Right lobe of liver (tissue), 6 donors: Measurements from ENCODE around the gene ELOA. TPM values are rescaled to one million over a fixed set of nuclear protein-coding genes. Genes with fewer than 3 reads are reported as not detected.
"Not testable (repeated sequence)": the region's sequence is repeated elsewhere in the genome, so short reads cannot be mapped to it uniquely, and the experiment has no call there.

Experiments
- ATAC-seq, 4 donors: fragments of 200-7000 bp; cut with Tn5 transposase; one replicate each; pipeline ENCODE4 v1.9.1; 2020; ENCODE audit warnings: mild to moderate bottlenecking in 4 of 4, moderate library complexity in 4 of 4
- DNase-seq, 3 donors: peaks; one replicate each; pipeline ENCODE4 v3.0.0-alpha.2; 2020
- H3K27ac ChIP-seq, 3 donors: fragments of 200-600 bp; one replicate each; pipeline ENCODE4 v1.8.0; 2022
- H3K27me3 ChIP-seq, 2 donors: fragments of 200-600 bp; one replicate each; pipeline ENCODE4 v1.8.0; 2022
- H3K36me3 ChIP-seq, 4 donors: fragments of 200-600 bp; sonication (generic) in 1 of 4; one replicate each; pipeline versions ENCODE4 v1.5.1 to v1.8.0; 2017 to 2022; ENCODE audit warnings: control low read depth in 1 of 4
- H3K4me1 ChIP-seq, 4 donors: fragments of 200-600 bp; sonication (generic) in 1 of 4; one replicate each; pipeline versions ENCODE4 v1.5.1 to v1.8.0; 2017 to 2022; ENCODE audit warnings: control low read depth in 1 of 4
- H3K4me3 ChIP-seq, 3 donors: fragments of 200-600 bp; one replicate each; pipeline ENCODE4 v1.8.0; 2022
- H3K9me3 ChIP-seq, 4 donors: fragments of 200-600 bp; sonication (generic) in 1 of 4; one replicate each; pipeline versions ENCODE4 v1.5.1 to v1.8.0; 2017 to 2022; ENCODE audit warnings: control low read depth in 1 of 4
- CTCF ChIP-seq, 4 donors: fragments of 200-600 bp in 3 of 4; fragments of 450-650 bp in 1 of 4; IDR thresholded peaks; one replicate each; pipeline versions ENCODE4 v1.5.1 to v1.8.0; 2016 to 2022; ENCODE audit warnings: antibody characterized with exemption in 4 of 4, mild to moderate bottlenecking in 2 of 4
- POLR2A ChIP-seq: fragments of 450-650 bp; IDR thresholded peaks from one replicate; pipeline ENCODE4 v1.6.1; 2017; ENCODE audit warnings: antibody characterized with exemption, mild to moderate bottlenecking
- WGBS: methylation state at CpG from one replicate; pipeline ENCODE4 v1.1.6; 2018; ENCODE audit warnings: low coverage, low lambda C conversion rate; ENCODE audit not compliant: insufficient coverage; ENCODE audit errors: missing lambda C conversion rate; 5-methylcytosine and 5-hydroxymethylcytosine counted together
- intact Hi-C, 2 donors: fragments of 100-400 bp; cut with DNase I; formaldehyde crosslinking; loops; one replicate each; pipeline versions ENCODE4 v1.11.2 to v1.14.1; 2022
- total RNA-seq, 6 experiments: library from RNA; depleted of rRNA in 2 of 6; stranded (reverse); fragments of >200 nt in 2 of 6; fragmentation: NEBNext Ultra II Directional in 3 of 6; extraction: Animal tissue kit (Norgen Biotek cat#: 25700) in 3 of 6; gene quantifications; one replicate each; pipeline versions ENCODE4 v1.1.0 to v1.2.4, GENCODE V29; 2016 to 2023
- donor health status: DM: no; HTN: yes; CAD: no.
- donor health status: DM: no; HTN: no; CAD: no.
- donor health status: DM: no; HTN: no; CAD: no.
- donor health status: DM: no; HTN: yes; CAD: no.
- donor health status: DM: no; HTN: yes; CAD: no.

ELOA gene
- total RNA-seq, 6 experiments from 2014 or later = 21.1 to 42.2 (median 36.1) TPM

GRCh38 chr1:23792151-23792945 is 49.1 kb downstream of the ELOA start:
- H3K4me1 ChIP-seq = peaks cover 0 to 4% (median 0%) of the 10 kb centered on the region in 4 donors
- ATAC-seq (no peak), DNase-seq (no peak)
- TF ChIP-seq CTCF (IDR thresholded peaks at IDR 0.05) (no peak), POLR2A (no peak)
- H3K27me3 ChIP-seq = no peaks in the 10 kb centered on the region
- H3K36me3 ChIP-seq = peaks cover 0 to 23% (median 4%) of the 10 kb centered on the region in 4 donors
- no peak overlapping the region for H3K27ac ChIP-seq
- intact Hi-C loops = no loop called here
- peak overlapping the region in 1 of 3 donors; percentile 64 for H3K4me3 ChIP-seq
- peaks cover 0 to 2% (median 0%) of the 10 kb centered on the region in 4 donors for H3K9me3 ChIP-seq
- 60% methylated on average over 1 of the region's 19 CpGs for WGBS

- Histone ChIP-seq H3K36me3 (peaks cover 0 to 23% (median 2%) of the 10 kb centered on the region in 4 donors), H3K27ac (no peak overlapping the region), H3K9me3 (peaks cover 0 to 2% (median 0%) of the 10 kb centered on the region in 4 donors), H3K27me3 (no peaks in the 10 kb centered on the region), H3K4me3 (no peak overlapping the region), H3K4me1 (peaks cover 0 to 4% (median 0%) of the 10 kb centered on the region in 4 donors)
- 44% methylated on average over 7 of the region's 16 CpGs for WGBS
- ATAC-seq = peak; percentile 33 to 58 (median 40)
- no peak for TF ChIP-seq CTCF (IDR thresholded peaks at IDR 0.05)
- no peak for TF ChIP-seq POLR2A
- peak; percentile 68 to 81 (median 76) for DNase-seq
- intact Hi-C loops = no loop called here
Measured at GRCh38 chr1:23793018-23793781, 49.9 kb downstream of the ELOA start.

GRCh38 chr1:23793861-23794731 is 50.8 kb downstream of the ELOA start:
- no peak overlapping the region for H3K27ac ChIP-seq
- ATAC-seq (peak; percentile 5 to 22 (median 16)), DNase-seq (peak in 2 of 3 donors; percentile 65 to 74)
- H3K27me3 ChIP-seq = no peaks in the 10 kb centered on the region
- intact Hi-C loops = no loop called here
- TF ChIP-seq CTCF (IDR thresholded peaks at IDR 0.05) (no peak), POLR2A (no peak)
- no peak overlapping the region for H3K4me3 ChIP-seq
- H3K9me3 ChIP-seq = peaks cover 0 to 2% (median 0%) of the 10 kb centered on the region in 4 donors
- H3K4me1 ChIP-seq = peaks cover 0 to 9% (median 2%) of the 10 kb centered on the region in 4 donors
- 40% methylated on average over 5 of the region's 21 CpGs for WGBS
- H3K36me3 ChIP-seq = peaks cover 0 to 23% (median 4%) of the 10 kb centered on the region in 4 donors

GRCh38 chr1:23794732-23795182 is 51.5 kb downstream of the ELOA start:
- H3K27me3 ChIP-seq, intact Hi-C loops, DNase-seq, H3K9me3 ChIP-seq, H3K27ac ChIP-seq, H3K4me3 ChIP-seq, ATAC-seq: not testable (repeated sequence)
- H3K36me3 ChIP-seq = peaks cover 0 to 23% (median 4%) of the 10 kb centered on the region in 4 donors
- peaks cover 0 to 16% (median 5%) of the 10 kb centered on the region in 4 donors for H3K4me1 ChIP-seq
- no CpG with 5 or more reads among the region's 9 CpGs for WGBS
